DMS53 treated with DMSO at 0.1 percent for 48 hours (cell line): ENCODE results near the gene PSME4.

ENCODE experiments used
- DNase-seq: peaks from one replicate; lab custom pipeline; 2025; ENCODE audit not compliant: unreplicated experiment; lab: John Stamatoyannopoulos, UW

Gene PSME4

GRCh38 chr2:53970724-53971602 lies at the start of gene PSME4:
Gene PSME4, minus strand, starts transcription at chr2:53970993. Its CDS starts 209 bp downstream, at chr2:53970784.
- DNase-seq: peak; percentile 72

- peak; percentile 8 for DNase-seq
Measured at GRCh38 chr2:54015798-54016699, 45.3 kb upstream of the PSME4 start.

GRCh38 chr2:54013996-54014395 lies 43.2 kb upstream of the PSME4 start:
- DNase-seq: no peak

GRCh38 chr2:54012538-54013141 lies 41.8 kb upstream of the PSME4 start:
- DNase-seq: no peak

- no peak for DNase-seq
Measured at GRCh38 chr2:54009549-54009948, 38.8 kb upstream of the PSME4 start.

DNA sequence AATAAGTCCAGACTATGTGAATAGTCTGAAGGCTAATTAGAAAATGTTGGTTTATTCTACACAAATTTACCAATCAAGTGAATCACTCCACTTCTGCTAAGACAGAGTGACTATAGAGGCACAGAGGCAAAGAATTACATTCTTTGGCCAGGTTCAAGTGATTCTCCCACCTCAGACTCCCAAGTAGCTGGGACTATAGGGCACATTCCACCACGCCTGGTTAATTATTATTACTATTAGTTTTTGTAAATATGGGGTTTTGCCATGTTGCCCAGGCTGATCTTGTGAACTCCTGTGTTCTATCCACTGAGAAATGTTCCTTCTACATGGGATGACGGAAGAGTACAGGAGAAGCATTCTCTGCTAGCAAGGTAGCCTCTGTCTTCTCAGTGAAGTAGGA lies 37.6 kb upstream of the PSME4 start:
- no peak for DNase-seq

GRCh38 chr2:54000524-54000923 lies 29.7 kb upstream of the PSME4 start:
- no peak for DNase-seq

DNA sequence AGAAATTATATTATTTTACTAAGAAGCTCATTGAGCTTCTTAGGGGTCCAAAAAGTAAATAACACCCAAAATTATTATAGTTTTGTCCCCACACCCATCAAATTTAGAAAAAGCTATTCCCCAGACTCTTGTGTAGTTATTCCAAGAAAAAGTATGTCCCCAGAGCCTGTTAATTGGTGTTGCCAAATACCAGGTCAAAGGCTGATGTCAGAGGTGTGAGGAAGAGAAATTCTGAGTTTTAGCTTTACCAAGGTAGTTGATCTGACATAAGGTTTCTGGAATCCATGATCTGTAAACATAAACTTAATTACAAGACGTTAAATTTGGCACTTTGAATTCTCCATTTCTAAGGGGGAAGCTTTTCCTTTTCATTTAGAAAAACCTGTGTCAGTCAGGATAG lies 29.3 kb upstream of the PSME4 start:
- DNase-seq: no peak

GRCh38 chr2:53998834-53999233 lies 28.0 kb upstream of the PSME4 start:
- no peak for DNase-seq

DNA sequence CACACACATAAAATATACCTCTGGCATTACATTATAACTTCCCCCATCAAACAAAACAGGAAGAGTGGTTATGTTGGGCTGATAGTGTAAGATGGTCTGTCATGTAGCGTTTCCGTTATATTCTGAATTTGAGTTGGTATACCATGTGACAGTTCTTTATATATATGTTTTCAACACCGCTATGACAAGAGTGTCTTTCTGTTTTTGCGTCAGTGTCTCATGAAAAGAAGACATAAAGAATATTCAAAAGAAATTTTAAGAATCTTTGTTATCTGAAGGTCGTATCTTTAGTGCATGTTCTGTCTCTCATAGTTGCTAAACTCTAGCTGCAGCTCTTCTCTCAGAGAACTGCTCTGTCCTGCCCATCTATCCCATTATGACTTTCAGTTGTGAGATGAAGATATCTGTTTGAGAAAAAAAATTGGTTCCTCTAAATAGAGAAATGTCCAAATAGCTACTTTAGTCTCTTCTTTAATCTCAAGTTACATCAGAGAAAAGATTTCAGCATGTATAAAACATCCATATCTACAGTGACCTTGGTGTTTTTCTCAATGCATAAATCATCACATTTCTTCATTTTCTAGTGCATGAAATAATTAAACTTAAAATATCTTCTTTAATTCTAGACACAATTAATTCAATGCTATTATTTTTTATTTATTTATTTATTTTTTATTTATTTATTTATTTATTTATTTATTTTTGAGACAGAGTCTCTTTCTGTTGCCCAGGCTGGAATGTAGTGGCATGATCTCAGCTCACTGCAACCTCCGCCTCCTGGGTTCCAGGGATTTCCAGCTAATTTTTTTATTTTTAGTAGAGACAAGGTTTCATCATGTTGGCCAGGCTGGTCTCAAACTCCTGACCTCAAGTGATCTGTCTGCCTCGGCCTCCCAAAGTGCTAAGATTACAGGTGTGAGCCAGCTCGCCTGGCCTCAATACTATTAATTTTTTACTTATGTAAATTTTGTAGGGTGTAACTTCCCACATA lies 24.3 kb upstream of the PSME4 start:
- DNase-seq: no peak

GRCh38 chr2:53991948-53992347 lies 21.2 kb upstream of the PSME4 start:
- DNase-seq: no peak

DNA sequence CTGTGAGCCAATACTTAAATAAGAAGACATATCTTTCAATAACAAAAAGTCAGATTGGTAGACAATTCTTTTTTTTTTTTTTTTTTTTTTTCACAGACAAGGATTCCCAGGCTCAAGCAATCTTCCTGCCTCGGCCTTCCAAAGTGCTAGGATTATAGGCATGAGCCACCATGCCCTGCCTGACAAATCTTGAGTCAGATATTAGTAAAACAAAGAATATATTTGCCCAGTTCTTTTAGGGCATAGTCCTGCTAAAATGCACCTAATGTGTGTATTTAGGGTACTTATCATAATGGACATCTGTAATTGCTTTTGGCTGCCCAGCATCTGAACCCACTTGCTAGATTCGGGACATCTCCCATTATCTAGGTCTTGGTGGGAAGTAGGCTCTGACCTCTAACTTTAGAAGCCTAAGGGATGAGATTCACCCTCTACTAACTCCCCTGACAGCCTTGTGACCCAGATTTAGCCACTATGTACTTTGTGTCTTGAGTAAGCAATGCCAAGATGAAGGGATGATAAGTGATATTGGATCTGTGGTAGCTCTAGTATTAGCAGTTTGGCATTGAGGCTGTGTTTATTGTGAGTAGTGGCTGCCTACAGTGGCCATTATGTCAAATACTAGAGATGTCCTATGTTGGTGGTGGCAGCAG lies 18.5 kb upstream of the PSME4 start:
- no peak for DNase-seq

DNA sequence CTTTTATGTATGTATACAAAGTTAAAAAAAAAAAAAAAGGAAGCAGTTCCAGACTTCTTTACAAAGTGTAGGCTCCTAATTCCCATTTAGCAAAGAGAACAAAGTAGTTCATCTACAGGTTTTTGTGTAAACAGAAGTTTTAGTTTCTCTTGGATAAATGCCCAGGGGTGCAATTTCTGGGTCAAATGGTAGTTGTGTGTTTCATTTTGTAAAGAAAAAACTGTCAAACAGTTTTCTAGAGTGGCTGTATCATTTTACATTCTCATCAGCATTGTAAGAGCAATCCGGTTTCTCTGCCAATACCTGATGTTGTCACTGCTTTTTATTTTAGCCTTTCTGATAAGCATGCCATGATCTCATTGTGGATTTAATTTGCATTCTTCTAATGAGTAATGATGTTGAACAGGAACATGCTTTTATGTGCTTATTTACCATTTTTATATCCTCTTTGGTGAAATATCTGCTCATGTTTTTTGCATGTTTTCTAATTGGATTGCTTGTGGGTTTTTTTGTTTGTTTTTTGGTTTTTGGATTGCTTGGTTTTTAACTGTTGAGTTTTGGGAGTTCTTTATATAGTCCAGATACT lies 16.6 kb upstream of the PSME4 start:
- DNase-seq: peak; percentile 76

DNA sequence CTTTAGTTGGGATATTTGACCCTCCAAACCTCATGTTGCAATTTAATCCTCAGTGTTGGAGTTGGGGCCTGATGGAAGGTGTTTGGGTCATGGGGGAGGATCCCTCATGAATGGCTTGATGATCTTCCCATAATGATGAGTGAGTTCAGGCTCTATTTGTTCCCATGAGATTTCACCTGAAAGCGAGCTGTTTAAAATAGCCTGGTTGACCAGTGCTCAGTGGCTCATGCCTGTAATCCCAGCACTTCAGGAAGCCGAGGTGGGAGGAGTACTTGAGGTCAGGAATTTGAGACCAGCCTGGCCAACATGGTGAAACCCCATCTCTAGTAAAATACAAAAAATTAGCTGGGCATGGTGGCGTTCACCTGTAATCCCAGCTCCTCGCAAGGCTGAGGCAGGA lies 14.9 kb upstream of the PSME4 start:
- DNase-seq: no peak

- no peak for DNase-seq
Measured at GRCh38 chr2:53969968-53970723, 647 bp downstream of the PSME4 start.

GRCh38 chr2:53969285-53969967 lies 1.4 kb downstream of the PSME4 start:
- DNase-seq: peak; percentile 65

DNA sequence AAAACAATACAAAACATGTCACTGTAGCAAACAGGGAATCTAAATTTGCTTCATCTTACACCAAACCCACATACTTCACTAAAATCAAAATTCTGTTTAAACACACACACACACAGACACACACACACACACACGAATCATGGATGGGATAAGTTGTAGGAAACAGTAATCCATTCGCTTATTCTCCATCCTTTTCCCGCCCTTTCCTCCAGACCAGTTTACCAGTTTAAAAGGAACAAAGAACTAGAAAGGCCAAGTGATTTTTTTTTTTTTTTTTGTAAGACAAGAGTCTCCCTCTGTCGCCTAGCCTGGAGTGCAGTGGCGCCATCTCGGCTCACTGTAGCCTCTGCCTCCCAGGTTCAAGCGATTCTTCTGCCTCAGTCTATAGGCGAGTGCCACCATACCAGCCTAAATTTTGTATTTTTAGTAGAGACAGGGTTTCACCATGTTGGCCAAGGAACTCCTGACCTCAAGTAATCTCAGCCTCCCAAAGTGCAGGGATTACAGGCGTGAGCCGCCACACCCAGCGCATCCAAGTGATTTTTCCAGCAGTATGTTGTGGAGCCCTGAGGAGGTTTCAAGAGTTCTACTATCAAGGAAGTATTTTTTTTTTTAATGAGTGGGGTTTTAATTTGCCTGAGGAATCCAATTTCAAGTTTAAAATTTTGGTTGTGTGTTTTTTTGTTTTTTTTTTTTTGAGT lies 5.7 kb downstream of the PSME4 start:
- no peak for DNase-seq
